ENCODE measurements around the gene ZBTB2.
A peak's percentile ranks its signal among the peaks of the same experiment; 100 is the strongest.

ZBTB2 gene

GRCh38 chr6:151391471-151392413, at the start of gene ZBTB2:
Gene ZBTB2, minus strand, starts transcription at chr6:151391559. Its CDS starts 17,922 bp downstream, at chr6:151373637.
- Histone ChIP-seq H3K27ac (ENCODE audit: low read depth, low read length, poor library complexity, severe bottlenecking) (peak within 1 kb of the TSS; percentile 93), H3K4me3 (ENCODE audit: low read depth, low read length, poor library complexity, severe bottlenecking) (peak within 1 kb of the TSS; percentile 100), H3K9me2 (ENCODE audit: low read depth, low read length) (no peaks in the 10 kb centered on the region), H3K4me1 (ENCODE audit: insufficient read depth, low read length, severe bottlenecking) (peaks cover 51% of the 10 kb centered on the region), H2AFZ (ENCODE audit: low read length) (no peak within 1 kb of the TSS), H3K27me3 (ENCODE audit: insufficient read depth, low read length) (no peaks in the 10 kb centered on the region), H3K4me2 (ENCODE audit: low read length) (peak within 1 kb of the TSS; percentile 92), H3K9ac (ENCODE audit: low read length) (peak within 1 kb of the TSS; percentile 100), H3K9me3 (ENCODE audit: low read length) (no peaks in the 10 kb centered on the region), H4K20me1 (ENCODE audit: insufficient read depth, low read length) (no peaks in the 10 kb centered on the region), H3F3A (ENCODE audit: insufficient read depth, low read length) (0 out of 2 replicates have a peak, but pooled peaks cover 6% of the 10 kb centered on the region), H3K36me3 (ENCODE audit: insufficient read depth, low read length) (peaks cover 44% of the 10 kb centered on the region), H3K79me2 (ENCODE audit: insufficient read depth, low read length) (peaks cover 73% of the 10 kb centered on the region)
- TF ChIP-seq CTCF (IDR thresholded peaks at IDR 0.05; ENCODE audit: low read length) (no peak), EZH2 (IDR thresholded peaks at IDR 0.05; ENCODE audit: borderline replicate concordance, low read length) (no peak)

- Histone ChIP-seq H3F3A (ENCODE audit: insufficient read depth, low read length) (no peaks in the 10 kb centered on the region; the same call in 1 of the 2 replicates), H3K9ac (ENCODE audit: low read length) (peak overlapping the region; percentile 16; the same call in 1 of the 2 replicates), H3K9me2 (ENCODE audit: low read depth, low read length) (no peaks in the 10 kb centered on the region), H4K20me1 (ENCODE audit: insufficient read depth, low read length) (no peaks in the 10 kb centered on the region), H3K79me2 (ENCODE audit: insufficient read depth, low read length) (peaks cover 20% of the 10 kb centered on the region), H3K36me3 (ENCODE audit: insufficient read depth, low read length) (peaks cover 27% of the 10 kb centered on the region), H3K27me3 (ENCODE audit: insufficient read depth, low read length) (no peaks in the 10 kb centered on the region), H2AFZ (ENCODE audit: low read length) (no peak overlapping the region), H3K4me3 (ENCODE audit: low read depth, low read length, poor library complexity, severe bottlenecking) (no peak overlapping the region), H3K4me2 (ENCODE audit: low read length) (no peak overlapping the region), H3K27ac (ENCODE audit: low read depth, low read length, poor library complexity, severe bottlenecking) (no peak overlapping the region), H3K4me1 (ENCODE audit: insufficient read depth, low read length, severe bottlenecking) (peaks cover 12% of the 10 kb centered on the region), H3K9me3 (ENCODE audit: low read length) (no peaks in the 10 kb centered on the region)
- peak; percentile 48; the same call in 1 of the 2 replicates for TF ChIP-seq CTCF (IDR thresholded peaks at IDR 0.05; ENCODE audit: low read length)
- no peak for TF ChIP-seq EZH2 (IDR thresholded peaks at IDR 0.05; ENCODE audit: borderline replicate concordance, low read length)
Observed at GRCh38 chr6:151440930-151441329, 49.6 kb upstream of the ZBTB2 start.

- H3F3A ChIP-seq (ENCODE audit: insufficient read depth, low read length) = no peaks in the 10 kb centered on the region; the same call in 1 of the 2 replicates
- no peak overlapping the region for H3K4me3 ChIP-seq (ENCODE audit: low read depth, low read length, poor library complexity, severe bottlenecking)
- H3K27ac ChIP-seq (ENCODE audit: low read depth, low read length, poor library complexity, severe bottlenecking) = no peak overlapping the region
- H3K4me1 ChIP-seq (ENCODE audit: insufficient read depth, low read length, severe bottlenecking) = peaks cover 12% of the 10 kb centered on the region
- H3K9me2 ChIP-seq (ENCODE audit: low read depth, low read length) = no peaks in the 10 kb centered on the region
- no peaks in the 10 kb centered on the region for H3K9me3 ChIP-seq (ENCODE audit: low read length)
- H4K20me1 ChIP-seq (ENCODE audit: insufficient read depth, low read length) = no peaks in the 10 kb centered on the region
- peaks cover 24% of the 10 kb centered on the region for H3K36me3 ChIP-seq (ENCODE audit: insufficient read depth, low read length)
- H3K4me2 ChIP-seq (ENCODE audit: low read length) = no peak overlapping the region
- peaks cover 20% of the 10 kb centered on the region for H3K79me2 ChIP-seq (ENCODE audit: insufficient read depth, low read length)
- TF ChIP-seq CTCF (IDR thresholded peaks at IDR 0.05; ENCODE audit: low read length) (no peak), EZH2 (IDR thresholded peaks at IDR 0.05; ENCODE audit: borderline replicate concordance, low read length) (no peak)
- H3K9ac ChIP-seq (ENCODE audit: low read length) = peak overlapping the region; percentile 16; the same call in 1 of the 2 replicates
- no peaks in the 10 kb centered on the region for H3K27me3 ChIP-seq (ENCODE audit: insufficient read depth, low read length)
- H2AFZ ChIP-seq (ENCODE audit: low read length) = no peak overlapping the region
Observed at GRCh38 chr6:151440498-151440897, 49.1 kb upstream of the ZBTB2 start.

All from OCI-LY1 (cell line).